Hepatocyte (in vitro differentiated cells): ENCODE measurements around the gene GARIN3. TPM values are rescaled to one million over a fixed set of nuclear protein-coding genes. Genes with fewer than 3 reads are reported as not detected.

Source experiments
- DNase-seq: peaks from one replicate; pipeline ENCODE4 v3.0.0-alpha.2; 2016; ENCODE audit warnings: low spot score
- H2AFZ ChIP-seq: fragments of 200-600 bp; sonication (generic); 2 replicates; pipeline ENCODE4 v1.6.0; 2016; ENCODE audit warnings: antibody characterized with exemption, mild to moderate bottlenecking
- H3K27ac ChIP-seq: fragments of 200-600 bp; sonication (generic); 2 replicates; pipeline ENCODE4 v1.5.1; 2016; ENCODE audit warnings: mild to moderate bottlenecking
- H3K27me3 ChIP-seq: fragments of 200-600 bp; sonication (generic); 2 replicates; pipeline ENCODE4 v1.6.1; 2016
- H3K36me3 ChIP-seq: fragments of 200-600 bp; sonication (generic); replicated peaks from 2 replicates; pipeline ENCODE4 v1.5.1; 2016; ENCODE audit warnings: low read depth; ENCODE audit not compliant: insufficient read depth
- H3K4me1 ChIP-seq: fragments of 200-600 bp; sonication (generic); 2 replicates; pipeline ENCODE4 v1.5.1; 2016; ENCODE audit warnings: mild to moderate bottlenecking, moderate library complexity; ENCODE audit not compliant: insufficient read depth
- H3K4me2 ChIP-seq: fragments of 200-600 bp; sonication (generic); 2 replicates; pipeline ENCODE4 v1.6.0; 2016
- H3K4me3 ChIP-seq: fragments of 200-600 bp; sonication (generic); 2 replicates; pipeline ENCODE4 v1.5.1; 2016; ENCODE audit warnings: mild to moderate bottlenecking
- H3K79me2 ChIP-seq: fragments of 200-600 bp; sonication (generic); 2 replicates; pipeline ENCODE4 v1.6.0; 2017; ENCODE audit warnings: mild to moderate bottlenecking
- H3K9me2 ChIP-seq: fragments of 200-600 bp; sonication (generic); replicated peaks from 2 replicates; pipeline ENCODE4 v1.6.0; 2017; ENCODE audit warnings: mild to moderate bottlenecking; ENCODE audit not compliant: insufficient read depth
- H3K9me3 ChIP-seq: fragments of 200-600 bp; sonication (generic); 2 replicates; pipeline ENCODE4 v1.5.1; 2016; ENCODE audit warnings: low read depth, mild to moderate bottlenecking
- H4K20me1 ChIP-seq: fragments of 200-600 bp; sonication (generic); 2 replicates; pipeline ENCODE4 v1.6.0; 2016; ENCODE audit warnings: mild to moderate bottlenecking; ENCODE audit not compliant: insufficient read depth, poor library complexity, severe bottlenecking
- EZH2 ChIP-seq: fragments of 200-600 bp; sonication (generic); IDR thresholded peaks from 2 replicates; pipeline ENCODE4 v1.6.1; 2016; ENCODE audit warnings: antibody characterized with exemption, mild to moderate bottlenecking, borderline replicate concordance
- EZH2phosphoT487 ChIP-seq: fragments of 200-600 bp; sonication (generic); IDR thresholded peaks from one replicate; pipeline ENCODE4 v1.6.1; 2018; ENCODE audit warnings: antibody characterized with exemption, mild to moderate bottlenecking, low read depth, moderate library complexity; ENCODE audit not compliant: unreplicated experiment, severe bottlenecking
- WGBS: methylation state at CpG from one replicate; pipeline ENCODE4 v1.1.6; 2016; ENCODE audit warnings: low lambda C conversion rate; ENCODE audit errors: missing lambda C conversion rate; 5-methylcytosine and 5-hydroxymethylcytosine counted together
- polyA plus RNA-seq: library from polyadenylated mRNA; unstranded; fragments of >200 nt; fragmentation: Nextera tagmentation; extraction: Ambion mirVana; gene quantifications from 2 replicates; pipeline ENCODE4 v1.2.1, GENCODE V29; 2016
- total RNA-seq: library from RNA; depleted of rRNA; stranded (reverse); fragments of >200 nt; gene quantifications from 2 replicates; pipeline ENCODE4 v1.2.3, GENCODE V29; 2014
- TF ChIP-seq, protein P1 (sequence below): fragments of 200-600 bp; sonication (generic); IDR thresholded peaks from 2 replicates; pipeline ENCODE4 v1.5.1; 2016; ENCODE audit warnings: antibody characterized with exemption, mild to moderate bottlenecking; ENCODE audit not compliant: poor library complexity

The GARIN3 gene
- total and polyA plus RNA-seq, 2 experiments from 2014 or later, result not detected

DNA sequence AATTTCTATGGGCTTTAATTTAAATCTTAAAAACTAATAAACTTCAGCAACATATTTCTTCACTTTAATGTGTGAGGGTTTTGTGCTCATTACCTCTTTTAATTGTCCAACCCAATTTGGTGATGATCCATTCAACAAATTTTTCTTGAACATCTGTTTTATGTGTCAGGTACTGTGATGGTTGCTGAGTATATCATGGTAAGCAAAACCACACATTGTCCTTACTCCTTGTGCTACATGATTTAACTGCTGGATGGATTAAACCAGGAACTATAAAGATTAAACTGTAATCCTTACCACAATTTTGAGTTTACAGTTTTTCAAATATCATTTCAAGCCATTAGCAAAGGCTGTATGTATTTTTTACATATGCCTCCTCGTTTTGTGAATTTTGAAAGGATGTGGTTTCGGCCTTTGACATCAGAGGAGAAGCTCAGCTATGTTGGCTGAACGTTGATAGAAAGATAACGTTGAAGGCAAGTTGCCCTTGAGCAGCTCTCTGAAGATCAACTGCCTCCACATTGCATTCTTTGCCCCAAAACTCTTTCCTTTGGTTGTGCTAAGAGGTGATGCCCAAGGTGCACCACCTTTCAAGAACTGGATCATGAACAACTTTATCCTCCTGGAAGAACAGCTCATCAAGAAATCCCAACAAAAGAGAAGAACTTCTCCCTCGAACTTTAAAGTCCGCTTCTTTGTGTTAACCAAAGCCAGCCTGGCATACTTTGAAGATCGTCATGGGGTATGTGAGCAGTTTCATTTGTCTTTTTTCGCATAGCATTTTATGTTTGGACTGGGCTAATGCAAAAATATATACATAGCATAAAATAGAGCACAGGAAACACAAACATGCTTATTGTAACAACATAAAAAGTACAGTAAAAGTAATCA is 14.6 kb upstream of the GARIN3 start, which contains the start of gene ITK:
TSS of gene ITK (plus strand) at position 467 of the 891 bp plus-strand sequence. CDS start at position 605, 138 bp downstream.
- TF ChIP-seq, protein P1, sequence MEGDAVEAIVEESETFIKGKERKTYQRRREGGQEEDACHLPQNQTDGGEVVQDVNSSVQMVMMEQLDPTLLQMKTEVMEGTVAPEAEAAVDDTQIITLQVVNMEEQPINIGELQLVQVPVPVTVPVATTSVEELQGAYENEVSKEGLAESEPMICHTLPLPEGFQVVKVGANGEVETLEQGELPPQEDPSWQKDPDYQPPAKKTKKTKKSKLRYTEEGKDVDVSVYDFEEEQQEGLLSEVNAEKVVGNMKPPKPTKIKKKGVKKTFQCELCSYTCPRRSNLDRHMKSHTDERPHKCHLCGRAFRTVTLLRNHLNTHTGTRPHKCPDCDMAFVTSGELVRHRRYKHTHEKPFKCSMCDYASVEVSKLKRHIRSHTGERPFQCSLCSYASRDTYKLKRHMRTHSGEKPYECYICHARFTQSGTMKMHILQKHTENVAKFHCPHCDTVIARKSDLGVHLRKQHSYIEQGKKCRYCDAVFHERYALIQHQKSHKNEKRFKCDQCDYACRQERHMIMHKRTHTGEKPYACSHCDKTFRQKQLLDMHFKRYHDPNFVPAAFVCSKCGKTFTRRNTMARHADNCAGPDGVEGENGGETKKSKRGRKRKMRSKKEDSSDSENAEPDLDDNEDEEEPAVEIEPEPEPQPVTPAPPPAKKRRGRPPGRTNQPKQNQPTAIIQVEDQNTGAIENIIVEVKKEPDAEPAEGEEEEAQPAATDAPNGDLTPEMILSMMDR, result no peak
- TF ChIP-seq EZH2, result no peak
- no peak for TF ChIP-seq EZH2phosphoT487
- no peaks in the 10 kb centered on the region for H3K4me1 ChIP-seq
- 79% methylated on average over 8 of the region's 8 CpGs for WGBS
- no peaks in the 10 kb centered on the region for H3K36me3 ChIP-seq
- no peak within 1 kb of the TSS for H3K27ac ChIP-seq
- no peaks in the 10 kb centered on the region for H3K9me2 ChIP-seq
- no peaks in the 10 kb centered on the region for H3K79me2 ChIP-seq
- DNase-seq, result no peak
- H3K4me3 ChIP-seq, result no peak within 1 kb of the TSS
- H3K4me2 ChIP-seq, result no peak within 1 kb of the TSS
- H4K20me1 ChIP-seq, result no peaks in the 10 kb centered on the region
- H3K9me3 ChIP-seq, result no peaks in the 10 kb centered on the region
- no peak within 1 kb of the TSS for H2AFZ ChIP-seq
- peaks cover 5% of the 10 kb centered on the region for H3K27me3 ChIP-seq

- Histone ChIP-seq H3K79me2 (no peaks in the 10 kb centered on the region), H4K20me1 (no peaks in the 10 kb centered on the region), H3K9me2 (no peaks in the 10 kb centered on the region), H3K4me3 (no peak overlapping the region), H3K36me3 (no peaks in the 10 kb centered on the region), H3K27ac (no peak overlapping the region), H3K9me3 (no peaks in the 10 kb centered on the region), H3K4me1 (no peaks in the 10 kb centered on the region), H3K4me2 (no peak overlapping the region), H2AFZ (no peak overlapping the region), H3K27me3 (peaks cover 5% of the 10 kb centered on the region)
- WGBS, result 86% methylated on average over 3 of the region's 3 CpGs
- TF ChIP-seq EZH2phosphoT487 (no peak), EZH2 (no peak)
- TF ChIP-seq, protein P1, result no peak
- DNase-seq, result no peak
These were observed 12.9 kb upstream of the GARIN3 start for GRCh38 chr5:157178966-157179365.

GRCh38 chr5:157177953-157178352 is 11.9 kb upstream of the GARIN3 start:
- H3K4me3 ChIP-seq, result no peak overlapping the region
- no peak for TF ChIP-seq EZH2
- TF ChIP-seq, protein P1, result no peak
- no peak for TF ChIP-seq EZH2phosphoT487
- no peak for DNase-seq
- H3K4me2 ChIP-seq, result no peak overlapping the region
- H3K9me2 ChIP-seq, result no peaks in the 10 kb centered on the region
- no peaks in the 10 kb centered on the region for H3K4me1 ChIP-seq
- no peaks in the 10 kb centered on the region for H3K36me3 ChIP-seq
- no peaks in the 10 kb centered on the region for H4K20me1 ChIP-seq
- WGBS, result 81% methylated on average over 6 of the region's 6 CpGs
- peaks cover 5% of the 10 kb centered on the region for H3K27me3 ChIP-seq
- no peak overlapping the region for H2AFZ ChIP-seq
- no peak overlapping the region for H3K27ac ChIP-seq
- no peaks in the 10 kb centered on the region for H3K79me2 ChIP-seq
- no peaks in the 10 kb centered on the region for H3K9me3 ChIP-seq
